GM19395 (cell line): ENCODE data around the gene MIER1.
"Not testable (repeated sequence)": the region's sequence is repeated elsewhere in the genome, so short reads cannot be mapped to it uniquely, and the experiment has no call there.

Experiments
- ATAC-seq: cut with Tn5 transposase; IDR thresholded peaks from one replicate; pipeline ENCODE4 v1.9.1; 2021; ENCODE audit warnings: mild to moderate bottlenecking, moderate library complexity; ENCODE audit not compliant: unreplicated experiment

Gene MIER1

GRCh38 chr1:66937529-66938234 is 12.9 kb downstream of the MIER1 start:
- ATAC-seq = no peak

GRCh38 chr1:66938613-66939012 is 13.8 kb downstream of the MIER1 start:
- no peak for ATAC-seq

DNA sequence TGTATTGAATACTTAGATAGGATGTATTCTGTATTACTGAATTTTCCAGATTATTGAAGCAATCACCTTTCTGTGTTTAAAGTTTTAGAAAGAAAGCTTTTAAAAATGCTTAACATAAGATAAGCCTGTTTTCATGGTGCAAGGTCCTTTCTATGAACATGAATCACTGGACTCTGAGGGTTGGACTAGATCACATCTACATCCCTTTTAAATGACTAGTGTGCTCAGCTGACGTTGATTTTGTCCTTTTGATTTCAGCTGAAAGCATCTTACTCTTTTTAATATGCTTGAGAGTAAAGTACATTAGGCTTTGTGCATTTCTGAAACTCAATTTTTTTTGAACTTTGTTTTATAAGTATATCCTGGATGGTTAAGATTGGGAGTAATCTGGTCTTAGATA is 16.2 kb downstream of the MIER1 start:
- no peak for ATAC-seq

DNA sequence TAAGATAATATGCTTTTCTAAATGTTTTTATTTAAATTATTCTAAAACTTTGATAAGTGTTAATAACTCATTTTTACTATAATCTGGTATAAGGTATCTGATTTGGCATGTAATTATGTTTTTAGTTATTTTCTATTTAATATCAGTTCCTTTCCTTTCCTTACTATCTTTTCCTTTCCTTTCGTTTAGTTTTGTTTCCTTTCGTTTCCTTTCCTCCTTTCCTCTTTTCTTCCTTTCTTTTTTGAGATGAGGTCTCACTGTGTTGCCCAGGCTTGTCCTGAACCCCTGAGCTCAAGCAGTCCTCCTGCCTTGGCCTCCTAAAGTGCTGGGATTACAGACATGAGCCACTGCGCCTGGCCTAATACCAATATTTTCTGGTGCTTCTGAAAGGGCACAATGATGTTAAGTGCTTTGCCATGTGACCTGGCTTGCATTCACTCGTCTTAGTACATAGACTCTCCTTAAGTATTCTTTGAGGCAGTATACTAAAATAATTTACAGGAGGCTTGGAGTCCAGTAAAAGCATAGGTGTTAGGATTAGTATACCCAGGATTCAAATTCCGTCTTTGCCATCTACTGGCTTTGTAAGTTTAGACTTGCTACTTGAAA is 18.7 kb downstream of the MIER1 start:
- ATAC-seq = no peak

GRCh38 chr1:66944330-66945274 is 19.8 kb downstream of the MIER1 start:
- no peak for ATAC-seq

DNA sequence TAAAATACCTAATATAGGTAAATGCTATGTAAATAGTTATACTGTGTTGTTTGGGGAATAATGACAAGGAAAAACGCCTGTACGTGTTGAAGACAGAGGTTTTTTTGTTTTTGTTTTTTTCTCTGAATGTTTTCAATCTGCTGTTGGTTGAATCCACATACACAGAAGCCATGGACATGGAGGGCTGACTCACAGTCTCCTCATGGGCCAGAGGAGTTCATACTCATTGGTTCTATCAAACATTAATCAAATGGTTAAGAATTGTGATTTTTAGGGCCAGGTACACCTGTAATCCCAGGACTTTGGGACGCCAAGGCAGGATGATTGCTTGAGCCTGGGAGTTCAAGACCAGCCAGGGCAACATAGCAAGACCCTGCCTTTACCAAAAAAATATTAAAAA is 20.5 kb downstream of the MIER1 start:
- no peak for ATAC-seq

- no peak for ATAC-seq
Observed at GRCh38 chr1:66947267-66947666, 22.5 kb downstream of the MIER1 start.

DNA sequence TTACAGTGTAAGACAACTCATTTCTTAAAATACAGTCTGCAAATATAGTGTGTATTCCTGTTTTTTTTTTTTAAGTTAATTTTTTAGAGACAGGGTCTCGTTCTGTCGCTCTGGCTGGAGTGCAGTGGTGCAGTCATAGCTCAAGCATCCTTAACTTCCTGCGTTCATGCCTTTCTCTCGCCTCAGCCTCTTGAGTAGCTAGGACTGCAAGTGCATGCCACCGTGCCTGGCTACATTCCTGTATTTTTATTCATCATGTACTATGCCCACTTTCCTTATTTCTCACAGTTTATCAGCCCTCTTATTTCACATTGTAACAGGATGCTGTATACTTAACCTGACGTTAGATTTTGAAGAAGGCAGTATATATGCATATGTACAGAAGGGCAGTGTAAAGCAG is 26.7 kb downstream of the MIER1 start:
- no peak for ATAC-seq

DNA sequence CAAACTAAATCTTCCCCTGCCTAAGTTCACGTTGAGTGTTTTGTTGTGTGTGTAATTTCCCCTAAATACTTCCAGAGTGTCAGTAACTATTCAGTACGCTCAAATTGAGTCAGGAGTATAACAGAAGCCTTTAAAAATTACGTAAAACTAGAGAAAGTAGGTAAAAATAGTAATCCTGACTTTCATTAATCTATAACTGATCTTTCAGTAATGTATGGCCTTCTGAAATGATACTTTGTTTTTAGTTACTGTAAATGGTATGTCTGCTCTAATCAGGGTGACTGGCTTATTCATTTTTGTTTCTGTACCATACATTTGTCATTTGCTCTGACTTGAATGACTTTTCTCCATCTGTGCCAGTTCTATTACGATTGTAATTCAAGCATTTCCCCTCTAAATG is 29.4 kb downstream of the MIER1 start:
- ATAC-seq = peak; percentile 80

DNA sequence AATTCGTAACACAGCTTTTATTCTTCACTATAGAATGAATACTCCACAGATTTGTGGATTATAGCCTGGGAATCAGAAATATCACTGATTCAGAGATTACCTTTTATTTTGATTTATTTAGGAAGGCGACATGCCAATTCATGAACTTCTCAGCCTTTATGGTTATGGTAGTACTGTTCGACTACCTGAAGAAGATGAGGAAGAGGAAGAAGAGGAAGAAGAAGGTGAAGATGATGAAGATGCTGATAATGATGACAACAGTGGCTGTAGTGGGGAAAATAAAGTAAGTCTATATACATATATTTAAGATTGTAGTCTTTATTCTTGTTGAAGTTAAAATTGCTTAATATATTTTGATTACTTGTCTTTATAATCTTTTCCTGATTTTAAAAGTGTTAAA is 33.1 kb downstream of the MIER1 start:
- ATAC-seq = no peak

DNA sequence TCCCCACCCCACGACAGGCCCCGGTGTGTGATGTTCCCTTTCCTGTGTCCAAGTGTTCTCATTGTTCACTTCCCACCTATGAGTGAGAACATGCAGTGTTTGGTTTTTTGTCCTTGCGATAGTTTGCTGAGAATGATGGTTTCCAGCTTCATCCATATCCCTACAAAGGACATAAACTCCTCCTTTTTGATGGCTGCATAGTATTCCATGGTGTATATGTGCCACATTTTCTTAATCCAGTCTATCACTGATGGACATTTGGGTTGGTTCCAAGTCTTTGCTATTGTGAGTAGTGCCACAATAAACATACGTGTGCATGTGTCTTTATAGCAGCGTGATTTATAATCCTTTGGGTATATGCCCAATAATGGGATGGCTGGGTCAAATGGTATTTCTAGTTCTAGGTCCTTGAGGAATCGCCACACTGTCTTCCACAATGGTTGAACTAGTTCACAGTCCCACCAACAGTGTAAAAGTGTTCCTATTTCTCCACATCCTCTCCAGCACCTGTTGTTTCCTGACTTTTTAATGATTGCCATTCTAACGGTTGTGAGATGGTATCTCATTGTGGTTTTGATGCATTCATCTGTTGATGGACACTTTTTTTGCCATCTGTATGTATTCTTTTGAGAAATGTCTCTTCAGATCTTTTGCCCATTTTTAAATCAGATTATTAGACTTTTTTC is 41.5 kb downstream of the MIER1 start:
- not testable (repeated sequence) for ATAC-seq

- no peak for ATAC-seq
Observed at GRCh38 chr1:66968574-66968973, 43.8 kb downstream of the MIER1 start.

DNA sequence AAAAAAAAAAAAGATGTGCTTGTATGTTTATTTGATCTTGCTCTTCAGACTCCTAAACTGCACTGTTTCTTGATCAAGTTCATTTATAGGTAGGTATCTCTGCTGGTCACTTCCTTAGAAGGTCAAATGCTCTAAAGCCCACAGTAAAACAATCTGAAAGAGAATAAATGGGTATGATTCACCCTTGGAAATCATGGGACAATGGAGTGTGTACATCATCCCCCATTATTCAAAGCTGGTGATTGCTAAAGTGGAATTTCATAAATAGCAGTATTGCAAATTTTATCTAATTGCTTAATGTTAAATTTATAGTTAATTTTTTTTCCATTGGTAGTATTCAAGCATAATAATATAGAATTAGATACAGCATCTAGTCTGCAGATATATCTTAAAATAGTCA is 53.4 kb downstream of the MIER1 start:
- no peak for ATAC-seq

DNA sequence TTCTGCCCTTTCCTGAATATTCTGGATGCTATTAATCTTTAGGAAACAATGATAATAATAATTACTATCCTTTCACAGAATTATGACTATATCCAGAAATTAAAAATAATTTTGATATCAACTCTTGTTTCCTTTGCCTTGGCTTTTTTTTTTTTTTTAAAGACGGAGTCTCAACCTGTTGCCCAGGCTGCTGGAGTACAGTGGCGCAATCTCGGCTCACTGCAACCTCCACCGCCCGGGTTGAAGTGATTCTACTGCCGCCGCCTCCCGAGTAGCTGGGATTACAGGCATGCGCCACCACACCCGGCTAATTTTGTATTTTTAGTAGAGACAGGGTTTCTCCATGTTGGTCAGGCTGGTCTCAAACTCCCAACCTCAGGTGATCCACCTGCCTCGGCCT is 54.8 kb downstream of the MIER1 start:
- ATAC-seq = not testable (repeated sequence)

DNA sequence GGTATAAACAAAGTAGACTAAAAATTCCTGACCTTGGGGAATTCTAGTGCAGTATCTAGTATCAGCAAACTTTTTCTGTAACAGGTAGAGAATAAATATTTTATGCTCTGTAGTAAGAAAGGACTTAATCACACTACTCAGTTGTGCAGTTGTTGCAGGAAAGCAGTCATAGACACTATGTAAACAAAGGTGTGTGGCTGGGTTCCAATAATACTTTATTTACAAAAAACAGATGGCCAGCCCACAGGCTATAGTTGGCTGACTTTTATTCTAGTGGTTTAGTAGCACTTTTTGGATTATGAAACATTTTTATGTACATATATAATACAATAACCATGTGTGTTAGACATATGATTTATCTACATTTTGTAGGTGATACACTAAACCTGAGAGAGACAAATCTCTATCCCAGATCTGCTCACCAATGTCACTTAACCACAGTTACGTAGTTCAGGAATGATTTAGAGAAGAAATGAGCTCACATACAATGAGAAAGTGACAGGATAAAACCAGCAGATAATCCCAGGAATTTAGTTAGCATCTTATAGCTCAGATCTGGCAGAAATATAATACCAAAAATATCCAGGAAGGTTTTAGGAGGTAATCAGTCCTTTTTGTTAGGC is 56.1 kb downstream of the MIER1 start:
- ATAC-seq = no peak

DNA sequence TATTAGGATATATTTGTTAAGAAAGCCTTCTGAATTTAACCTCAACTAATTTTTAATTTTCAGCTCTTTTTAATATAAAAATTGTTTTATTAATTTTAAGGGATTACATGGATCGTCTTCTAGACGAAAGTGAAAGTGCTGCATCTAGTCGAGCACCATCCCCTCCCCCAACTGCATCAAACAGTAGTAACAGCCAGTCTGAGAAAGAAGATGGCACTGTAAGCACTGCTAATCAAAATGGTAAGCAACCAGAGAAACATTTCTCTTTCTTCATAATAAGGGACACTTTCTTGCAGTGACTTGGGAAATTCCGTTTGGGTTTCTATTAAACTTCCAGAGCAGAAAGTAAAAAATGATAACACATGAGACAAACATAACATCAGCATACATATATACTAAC is 56.9 kb downstream of the MIER1 start:
- ATAC-seq = no peak

DNA sequence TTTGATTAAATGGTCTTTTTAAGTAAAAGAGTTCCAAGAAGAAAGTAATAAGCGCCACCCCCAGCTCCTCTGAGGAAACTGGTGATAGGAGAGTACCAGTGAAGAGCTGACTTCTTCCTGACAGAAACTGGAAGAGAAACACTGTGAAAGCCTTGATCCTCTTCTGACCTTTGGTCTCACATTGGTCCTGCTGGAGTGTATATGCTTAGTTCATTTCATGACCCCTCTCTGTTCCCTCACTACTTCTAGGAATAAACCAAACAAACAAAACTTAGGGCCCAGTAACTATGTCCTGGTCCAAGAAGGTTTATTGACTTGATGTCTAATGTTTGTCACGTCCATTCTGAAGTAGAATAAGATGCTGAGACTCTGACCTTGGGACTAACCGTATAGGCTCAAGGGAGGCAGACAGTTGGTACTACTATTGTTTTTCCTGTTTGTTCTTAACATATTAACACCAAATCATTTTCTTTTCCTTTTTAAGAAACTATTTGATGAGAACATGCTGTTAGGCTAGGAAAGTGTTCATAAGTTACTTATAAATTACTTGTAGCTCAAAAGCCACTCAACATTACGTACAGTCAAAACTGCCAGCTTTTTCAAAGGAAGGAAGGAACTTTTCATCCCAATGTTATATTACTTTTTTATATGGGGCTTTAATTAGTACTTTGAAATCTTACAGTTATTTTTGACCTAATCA is 57.9 kb downstream of the MIER1 start:
- peak; percentile 72 for ATAC-seq

DNA sequence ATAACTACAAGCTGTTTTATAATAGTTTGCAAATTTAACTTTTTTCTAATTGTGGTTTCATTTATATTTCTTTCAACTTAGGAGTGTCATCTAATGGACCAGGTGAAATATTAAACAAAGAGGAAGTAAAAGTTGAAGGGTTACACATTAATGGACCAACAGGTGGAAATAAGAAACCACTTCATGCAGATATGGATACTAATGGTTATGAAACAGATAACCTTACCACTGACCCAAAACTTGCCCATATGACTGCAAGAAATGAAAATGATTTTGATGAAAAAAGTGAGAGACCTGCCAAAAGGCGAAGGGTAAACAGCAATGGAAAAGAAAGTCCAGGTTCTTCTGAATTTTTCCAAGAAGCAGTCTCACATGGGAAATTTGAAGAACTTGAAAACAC is 59.7 kb downstream of the MIER1 start:
- peak; percentile 85 for ATAC-seq

- no peak for ATAC-seq
Observed at GRCh38 chr1:66985835-66986234, 61.0 kb downstream of the MIER1 start.

DNA sequence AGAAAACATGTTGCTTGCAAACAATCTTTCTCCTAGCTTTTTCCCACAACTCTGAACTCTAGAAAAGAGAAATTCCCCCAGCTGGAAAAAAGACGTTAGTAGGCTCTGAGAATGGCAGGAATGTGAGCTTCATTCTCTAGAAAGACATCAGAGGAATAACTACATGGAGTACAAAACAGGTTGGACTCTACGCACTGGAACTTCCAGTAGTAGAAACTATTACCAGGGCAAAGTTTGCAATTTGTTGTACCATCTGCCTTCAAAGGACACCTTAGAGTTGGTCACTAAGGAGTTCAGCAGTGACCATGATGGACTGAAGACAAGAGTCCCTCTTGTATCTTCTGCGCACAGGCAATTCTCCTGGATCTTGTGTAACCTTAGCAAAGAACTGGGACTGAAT is 68.3 kb downstream of the MIER1 start:
- no peak for ATAC-seq
